NK-92 (cell line): ENCODE measurements around the gene FAM72D.
"Not testable (repeated sequence)": the region's sequence is repeated elsewhere in the genome, so short reads cannot be mapped to it uniquely, and the experiment has no call there.

Source experiments
- DNase-seq: peaks from one replicate; lab custom pipeline; 2025; ENCODE audit not compliant: unreplicated experiment; lab: John Stamatoyannopoulos, UW

Gene FAM72D

DNA sequence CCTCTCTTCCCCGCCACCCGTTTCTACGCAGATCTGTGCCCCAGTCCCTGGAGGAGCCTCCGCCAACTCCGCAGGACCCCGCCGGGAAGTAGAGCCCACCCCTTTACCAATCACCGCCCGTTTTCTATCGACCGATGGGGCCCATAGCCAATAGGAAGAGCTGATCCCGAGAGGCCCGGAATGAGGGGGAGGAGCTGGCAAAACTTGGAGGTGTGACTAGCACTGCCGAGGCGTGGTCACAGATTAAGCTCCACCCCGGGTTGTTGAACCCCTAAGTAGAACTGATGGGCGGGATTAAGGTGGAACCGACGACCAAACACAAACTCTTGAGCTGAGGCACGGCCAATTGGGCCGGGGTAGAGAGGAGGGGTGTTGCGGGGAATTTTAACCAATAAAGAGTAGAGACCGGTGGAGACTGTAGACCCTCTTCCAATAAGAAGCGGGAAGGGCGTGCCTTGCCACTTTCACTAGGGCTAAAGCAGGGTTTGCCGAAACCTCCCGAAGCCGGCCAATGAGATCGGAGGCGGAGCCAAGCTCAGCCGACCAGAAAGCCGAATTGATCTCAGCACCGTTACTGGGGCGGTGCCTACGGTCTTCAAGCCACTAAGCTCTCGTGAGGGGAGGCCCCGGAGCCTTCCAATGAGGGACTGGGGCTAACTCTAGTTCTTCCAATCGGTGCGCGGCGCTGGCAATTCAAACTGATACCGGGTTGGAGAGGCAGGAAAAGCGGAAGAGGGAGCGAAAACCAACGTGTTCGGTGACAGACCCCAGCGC lies at the start of gene FAM72D, which contains the start of gene SRGAP2B:
FAM72D (plus strand) TSS at position 691 of the 774 bp plus-strand sequence. CDS start 874 bp downstream, outside the sequence.
SRGAP2B (minus strand) TSS at position 45 of the 774 bp plus-strand sequence. CDS start 2,427 bp downstream, outside the sequence.
- not testable (repeated sequence) for DNase-seq

DNA sequence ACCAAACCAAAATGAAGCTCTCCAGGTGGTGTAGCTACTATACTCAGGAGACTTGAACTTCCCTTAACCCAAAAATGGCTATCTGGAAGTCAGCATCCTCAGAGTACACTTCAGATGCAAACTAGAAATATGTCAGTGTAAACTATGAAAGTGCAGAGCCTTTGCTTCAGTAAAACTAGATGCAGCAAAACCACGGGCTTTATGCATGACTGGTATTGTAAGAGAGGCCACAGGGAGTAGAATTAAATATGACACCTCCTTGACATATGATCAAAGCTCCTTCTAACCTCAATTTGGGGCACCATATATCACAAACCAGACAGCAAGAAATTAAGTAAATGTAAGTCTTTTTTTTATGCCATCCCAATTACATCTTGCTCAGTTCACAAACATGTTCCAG lies 48.2 kb upstream of the FAM72D start:
- DNase-seq: not testable (repeated sequence)

DNA sequence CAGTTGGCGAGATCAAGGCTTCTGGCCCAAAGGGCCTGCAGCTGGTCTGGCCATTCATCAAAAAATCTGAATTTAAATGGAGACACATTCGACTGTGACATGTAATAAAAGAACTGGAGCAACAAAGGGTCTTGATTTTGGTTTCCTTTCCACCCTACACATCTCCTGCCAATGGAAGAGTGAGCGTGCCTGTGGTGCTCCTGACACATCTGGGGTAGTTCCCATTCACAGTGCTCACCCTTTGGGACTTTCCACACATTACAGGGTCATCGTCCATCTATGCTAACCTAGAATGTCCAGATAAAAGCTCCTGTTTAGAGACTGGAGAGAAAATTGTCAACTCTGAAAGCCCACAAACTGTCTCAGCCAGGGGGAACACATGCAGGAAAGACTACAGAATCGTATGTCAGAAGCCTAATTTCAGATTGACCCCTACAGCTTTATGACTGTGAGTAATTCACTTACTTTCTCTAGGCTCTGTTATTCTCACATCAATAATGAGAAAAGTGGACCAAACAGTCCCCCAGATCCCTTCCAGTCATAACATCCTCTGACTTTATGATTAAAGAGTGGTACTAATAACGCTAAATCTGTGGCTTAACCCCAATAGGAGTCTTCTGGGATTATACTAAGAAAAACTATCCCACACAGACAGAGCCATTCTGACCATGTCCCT lies 47.5 kb upstream of the FAM72D start:
- DNase-seq: not testable (repeated sequence)

DNA sequence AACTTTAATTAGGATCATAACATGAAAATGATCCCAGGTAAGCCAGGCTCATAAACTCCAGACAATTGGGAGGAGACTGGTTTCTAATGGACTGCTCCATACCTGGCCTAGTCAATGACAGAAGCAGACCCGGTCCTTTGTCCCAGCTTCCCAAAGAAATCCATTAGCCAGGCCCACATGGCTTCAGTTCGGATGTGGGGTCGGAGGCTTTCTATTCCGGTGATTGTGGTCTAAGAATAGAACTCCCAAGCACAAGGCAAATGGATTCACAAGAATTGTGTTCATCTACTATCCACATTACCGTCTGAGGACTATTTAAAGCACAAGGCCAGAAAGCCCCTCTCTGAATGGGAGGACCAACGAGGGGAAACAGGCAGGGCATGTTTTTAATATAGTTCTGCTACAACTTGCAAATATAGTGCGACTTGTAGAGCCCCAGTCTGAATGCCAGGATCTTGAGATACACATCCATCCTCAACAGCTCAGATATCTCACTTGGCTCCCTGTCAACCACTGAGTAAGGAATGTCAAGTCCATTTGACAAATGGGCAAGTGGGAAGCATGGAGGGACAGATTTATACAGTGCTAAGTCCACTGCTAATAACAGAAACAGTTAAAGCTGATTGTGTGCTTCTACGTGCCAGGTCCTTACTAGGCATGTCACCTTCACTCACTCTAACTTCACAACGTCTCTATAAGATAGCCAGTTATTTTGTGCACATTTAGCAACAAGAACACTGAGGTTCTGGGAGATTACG lies 43.6 kb upstream of the FAM72D start:
- not testable (repeated sequence) for DNase-seq

DNA sequence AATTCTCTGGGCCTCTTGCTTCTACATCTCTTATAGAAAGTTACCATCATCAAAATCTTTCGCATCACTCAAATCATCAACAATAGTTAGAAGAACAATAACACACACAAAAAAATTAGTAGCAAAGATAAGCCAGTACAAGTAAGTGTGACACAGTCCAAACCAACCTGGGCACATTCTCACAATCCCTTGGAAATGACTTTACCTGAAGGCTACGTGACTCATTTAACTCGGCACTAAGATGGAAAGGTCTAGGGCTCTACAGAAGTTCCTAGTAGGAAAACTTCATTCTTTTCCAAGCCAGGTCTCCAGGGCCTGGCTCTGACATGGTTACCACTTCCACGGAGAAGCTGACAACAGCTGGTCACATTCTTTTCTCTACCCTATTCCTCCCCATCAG lies 42.3 kb upstream of the FAM72D start:
- DNase-seq: not testable (repeated sequence)

DNA sequence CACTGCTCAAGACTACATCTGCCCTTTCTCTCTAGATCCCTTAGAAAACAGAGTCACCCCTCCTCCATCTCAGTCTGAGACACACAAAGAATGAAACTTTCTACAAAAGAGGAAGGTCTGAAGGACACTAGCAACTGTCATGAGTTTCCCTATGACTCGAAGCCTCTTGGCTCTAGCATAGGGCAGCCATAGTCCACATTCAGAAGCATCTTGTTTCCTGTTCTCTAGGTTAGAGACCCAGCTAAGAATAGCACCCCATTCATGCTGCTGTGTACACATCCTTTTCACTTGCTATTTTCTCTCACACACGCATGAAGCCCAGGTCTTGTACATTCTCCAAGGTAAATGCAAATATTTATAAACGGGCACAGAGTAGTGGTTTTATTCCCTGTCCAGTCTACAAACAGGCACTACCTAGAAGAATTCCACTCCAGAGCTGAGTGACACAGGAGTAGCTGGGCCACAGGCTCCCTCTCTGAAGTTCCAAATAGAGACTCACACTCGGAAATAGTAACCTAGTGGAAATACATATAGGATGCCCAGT lies 40.5 kb upstream of the FAM72D start:
- DNase-seq: not testable (repeated sequence)

DNA sequence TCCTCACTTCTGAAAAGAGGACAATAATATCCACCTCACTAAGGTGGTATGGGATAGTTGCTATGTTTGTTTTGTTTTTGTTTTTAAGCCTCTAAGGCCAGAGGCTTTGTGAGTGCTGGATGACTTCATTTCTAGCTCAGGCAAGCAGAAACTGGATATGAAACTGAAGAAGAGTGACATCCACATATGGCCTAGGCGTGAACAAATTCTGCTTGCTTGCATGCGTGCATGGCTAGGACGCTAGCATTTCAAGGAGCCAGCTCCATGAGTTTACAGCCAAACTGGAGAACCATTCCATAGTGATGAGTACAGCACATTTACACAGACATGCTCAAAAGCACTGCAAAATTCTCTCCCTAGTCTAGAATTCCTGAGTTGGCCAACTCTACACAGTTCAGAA lies 37.6 kb upstream of the FAM72D start:
- not testable (repeated sequence) for DNase-seq

DNA sequence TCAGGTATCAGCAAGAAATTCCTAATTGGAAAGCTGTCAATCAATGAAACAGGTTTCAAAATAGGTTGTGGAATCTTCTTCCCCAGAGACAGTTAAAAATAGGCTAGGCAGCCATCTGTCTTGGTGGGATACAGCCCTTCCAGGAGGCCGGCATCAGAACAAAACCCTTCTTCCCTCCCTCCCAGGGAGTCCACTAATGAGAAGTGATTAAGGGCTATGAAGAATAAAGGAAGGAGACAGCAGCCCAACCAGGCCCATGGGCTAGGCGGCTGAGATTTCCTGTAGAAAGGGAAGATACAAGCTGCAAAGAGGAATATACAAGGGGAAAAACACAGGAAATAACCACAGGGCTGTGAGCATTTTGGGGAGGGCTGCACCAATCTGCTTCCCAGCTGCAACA lies 32.5 kb upstream of the FAM72D start:
- not testable (repeated sequence) for DNase-seq

DNA sequence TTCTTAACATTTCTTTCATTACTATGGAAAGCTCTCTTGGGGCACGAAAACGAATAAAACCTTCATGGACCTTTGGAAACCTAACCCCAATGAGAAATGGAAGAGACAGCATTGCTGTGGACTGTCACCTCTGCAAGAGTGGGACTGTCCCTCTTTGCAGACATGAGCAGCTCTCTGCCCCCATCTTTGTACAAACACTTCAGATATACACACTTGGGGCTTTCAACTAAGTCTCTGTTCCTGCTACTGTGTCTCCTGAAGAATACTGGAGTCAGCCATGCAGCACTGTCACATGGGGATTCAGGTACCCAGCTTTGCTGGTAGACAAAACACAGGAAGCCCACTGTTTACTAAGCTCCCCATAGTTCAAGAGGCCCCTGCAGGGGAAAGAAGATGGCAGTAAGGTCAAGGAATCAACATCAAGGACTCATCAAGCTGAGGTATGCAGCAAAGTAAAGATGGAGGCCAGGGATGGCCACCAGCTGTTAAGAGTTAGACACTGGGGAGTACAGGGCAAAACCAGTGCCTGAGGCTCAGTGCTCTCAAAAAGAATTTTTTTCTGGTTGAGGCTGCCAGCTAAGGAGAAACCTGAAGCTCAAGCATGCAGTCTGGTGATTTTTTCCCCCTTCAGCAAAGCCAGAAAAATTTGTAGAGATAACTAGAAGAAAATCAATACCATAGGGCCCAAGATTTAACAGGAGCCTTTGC lies 31.7 kb upstream of the FAM72D start:
- not testable (repeated sequence) for DNase-seq

DNA sequence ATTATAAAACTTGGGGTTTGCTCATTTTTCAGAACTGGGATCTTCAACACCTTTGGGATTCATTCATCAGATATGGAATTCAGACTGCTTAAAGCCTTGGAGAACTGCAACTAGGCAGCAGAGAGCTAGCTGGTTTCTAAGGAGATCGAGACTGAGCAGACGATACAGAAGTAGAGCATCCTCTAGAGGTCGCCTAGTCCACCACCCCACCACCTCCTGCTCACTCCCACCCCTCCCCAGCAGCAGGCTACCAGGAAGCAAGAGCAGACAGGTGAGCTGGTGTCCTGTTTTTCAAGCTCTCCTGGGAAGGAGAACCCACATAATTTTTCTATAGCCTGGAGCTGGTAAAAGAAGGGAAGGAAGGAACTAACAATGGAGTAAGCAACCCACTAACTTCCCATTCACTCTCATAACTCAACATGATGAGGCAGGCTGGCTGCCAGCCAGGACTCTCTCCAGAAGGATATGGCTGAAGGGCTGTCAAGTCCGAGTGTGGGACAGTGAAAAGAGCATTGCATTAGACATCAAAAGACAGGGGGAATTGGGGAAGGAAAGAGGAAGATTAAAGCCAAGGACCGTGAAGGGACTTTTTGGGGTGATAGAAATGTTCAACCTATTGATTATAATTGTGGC lies 30.5 kb upstream of the FAM72D start:
- DNase-seq: not testable (repeated sequence)

DNA sequence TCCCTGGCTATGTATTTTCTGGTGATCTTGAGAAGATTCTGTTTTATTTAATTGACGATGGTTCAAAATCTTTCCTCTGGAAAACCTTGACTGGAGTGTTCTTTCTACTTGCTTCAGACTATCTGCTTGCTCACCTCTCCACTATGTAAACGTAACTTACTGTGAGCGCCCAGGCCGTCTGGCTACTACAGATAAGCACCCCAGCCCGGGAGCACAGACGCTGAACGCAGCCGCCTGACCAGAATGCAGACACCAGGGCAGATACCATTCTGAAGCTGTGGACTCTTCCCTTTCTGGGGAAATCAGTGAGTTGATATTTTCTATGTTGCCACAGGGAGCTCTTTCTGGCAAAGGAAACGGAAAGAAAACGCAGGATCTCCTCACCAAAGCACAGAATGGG lies 29.3 kb upstream of the FAM72D start:
- DNase-seq: not testable (repeated sequence)

DNA sequence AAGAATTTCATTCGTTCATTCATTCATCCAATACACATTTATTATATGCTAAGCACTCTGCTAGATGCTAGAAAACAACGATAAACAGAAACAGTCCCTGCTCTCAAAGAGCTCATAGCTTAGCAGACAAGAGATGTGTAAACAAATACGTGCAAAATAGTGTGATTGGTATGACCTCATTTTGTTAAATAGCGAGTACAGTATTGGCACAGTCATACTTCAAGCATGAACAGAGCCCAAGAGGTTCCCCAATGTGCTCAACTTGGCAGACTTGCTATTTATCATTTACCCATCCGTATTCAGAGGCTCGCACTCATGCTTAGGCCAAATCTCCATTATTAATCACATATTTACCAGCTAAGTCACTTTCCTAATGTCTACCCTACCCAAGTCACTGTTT lies 24.2 kb upstream of the FAM72D start:
- not testable (repeated sequence) for DNase-seq

DNA sequence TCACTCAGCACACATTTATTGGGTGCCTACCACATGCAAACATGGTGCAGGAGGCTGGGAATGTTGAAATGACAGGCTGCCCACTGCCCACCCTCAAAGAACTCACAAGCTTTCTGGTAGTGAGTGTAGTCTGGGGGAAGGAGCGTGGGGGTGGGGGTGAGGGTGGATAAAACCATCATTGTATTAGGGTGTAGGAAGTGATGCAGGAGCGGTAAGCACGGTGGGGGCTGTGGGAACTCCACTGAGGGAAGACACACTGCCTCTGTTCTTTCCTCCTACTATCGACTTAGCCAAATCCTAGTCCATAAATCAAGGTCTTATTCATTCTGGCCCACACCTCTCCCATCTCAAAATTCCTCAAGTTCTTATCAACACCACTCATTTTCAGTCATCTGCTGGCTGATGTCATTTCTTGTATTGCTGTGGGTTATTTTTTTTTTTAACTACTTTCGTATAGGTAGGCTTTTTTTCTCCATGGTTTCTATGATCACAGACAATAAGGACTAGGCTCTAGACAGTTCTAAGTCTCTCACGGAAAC lies 21.7 kb upstream of the FAM72D start:
- not testable (repeated sequence) for DNase-seq

DNA sequence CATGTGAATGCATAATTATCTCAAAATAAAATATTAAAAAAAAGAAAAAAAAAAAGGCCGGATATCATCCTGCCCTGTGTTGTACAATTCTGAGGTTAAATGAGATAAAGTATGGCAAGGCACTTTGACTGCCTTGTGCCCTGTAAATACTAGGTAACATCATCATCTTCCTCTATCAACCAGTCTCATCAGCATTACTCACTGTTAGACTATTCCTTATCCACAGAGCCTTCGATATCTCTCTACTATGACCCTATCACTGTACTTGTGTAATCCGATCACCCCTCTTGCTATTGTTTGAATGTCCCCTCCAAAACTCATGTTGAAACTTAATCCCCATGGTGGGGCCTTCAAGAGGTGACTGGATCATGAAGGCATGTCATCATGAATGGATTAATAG lies 18.9 kb upstream of the FAM72D start:
- not testable (repeated sequence) for DNase-seq

DNA sequence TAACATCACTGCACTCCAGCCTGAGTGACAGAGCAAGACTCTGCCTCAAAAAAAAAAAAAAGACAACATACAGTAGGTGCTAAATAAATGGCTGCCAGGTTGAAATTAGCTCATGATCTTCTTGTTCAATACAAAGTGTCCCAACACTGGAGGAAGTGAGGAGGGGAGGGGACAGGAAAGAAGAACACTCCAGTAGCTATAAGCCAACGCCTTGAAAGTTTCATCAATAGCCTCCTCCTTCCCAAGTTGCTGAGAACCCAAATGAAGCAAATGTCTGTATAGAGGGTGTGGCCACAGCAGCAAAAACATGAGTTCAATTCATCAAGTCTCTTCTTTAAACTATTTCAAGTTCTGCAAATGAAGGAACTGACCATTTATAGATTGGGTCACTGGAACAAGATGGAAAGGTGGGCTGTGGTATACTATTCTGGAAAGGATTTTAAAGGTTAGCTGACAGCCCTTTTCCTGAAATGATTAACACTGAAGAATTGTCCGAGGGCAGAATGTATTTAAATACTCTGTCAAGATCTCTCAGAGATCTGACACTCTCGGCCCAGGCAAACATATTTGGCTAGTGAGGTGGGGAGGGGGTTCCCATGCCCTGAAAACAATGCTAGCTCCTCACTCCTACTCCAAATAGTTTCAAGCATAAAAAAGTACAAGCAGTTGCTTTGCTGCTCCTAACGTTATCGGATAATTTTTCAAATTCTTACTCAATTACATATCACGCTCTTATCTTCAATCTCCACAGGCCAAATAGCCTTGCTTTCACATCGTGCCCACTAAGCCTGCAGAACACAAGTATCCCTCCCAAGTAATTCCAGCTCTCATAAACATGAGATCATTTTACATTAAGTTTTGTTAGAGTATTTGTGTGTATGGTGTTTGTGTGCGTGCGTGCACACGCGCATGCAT lies 17.6 kb upstream of the FAM72D start:
- DNase-seq: not testable (repeated sequence)

DNA sequence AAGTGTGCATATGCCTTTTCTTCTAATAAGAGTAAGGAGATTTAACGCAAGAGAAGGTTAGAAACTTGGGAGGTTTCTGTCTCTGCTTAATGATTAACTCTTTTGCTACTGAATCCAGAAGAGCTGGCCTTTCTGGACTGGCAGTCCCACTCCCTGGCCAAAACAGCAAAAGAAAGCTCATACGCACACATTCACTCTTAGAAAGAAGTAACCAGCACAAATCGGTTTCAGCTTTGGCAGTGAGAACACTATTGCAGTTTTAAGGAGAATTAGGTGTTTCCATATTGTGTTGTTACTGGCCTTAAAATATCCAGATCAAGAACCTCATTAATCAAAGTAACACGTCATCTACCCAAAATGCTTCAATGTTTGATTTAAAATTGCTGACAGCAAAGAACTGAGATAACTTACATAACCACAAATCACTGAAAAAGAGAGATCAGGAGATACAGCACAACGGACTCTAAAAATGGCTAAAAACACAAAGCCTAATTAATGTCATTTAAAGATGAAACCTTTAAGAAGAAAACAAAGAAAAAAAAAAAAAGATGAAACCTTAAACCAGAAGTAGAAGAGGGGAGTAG lies 16.9 kb upstream of the FAM72D start:
- not testable (repeated sequence) for DNase-seq

DNA sequence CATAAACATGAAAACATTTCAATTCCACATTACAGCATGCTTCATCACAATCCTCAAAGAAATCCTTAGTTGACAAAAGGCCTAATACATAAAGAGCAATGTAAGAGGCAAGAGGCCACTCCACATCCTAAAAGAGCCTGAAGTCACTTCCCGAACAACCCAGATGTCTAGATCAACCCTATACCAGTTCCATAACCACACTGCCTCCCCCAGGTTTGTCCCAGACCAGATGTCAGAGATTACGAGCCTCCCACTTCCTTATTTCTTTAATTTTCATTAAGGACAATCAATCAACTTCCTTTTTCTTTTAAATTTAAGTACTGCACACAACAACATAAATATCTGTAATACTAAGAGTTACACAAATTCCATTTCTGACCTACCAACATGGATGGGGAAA lies 16.0 kb upstream of the FAM72D start:
- not testable (repeated sequence) for DNase-seq

DNA sequence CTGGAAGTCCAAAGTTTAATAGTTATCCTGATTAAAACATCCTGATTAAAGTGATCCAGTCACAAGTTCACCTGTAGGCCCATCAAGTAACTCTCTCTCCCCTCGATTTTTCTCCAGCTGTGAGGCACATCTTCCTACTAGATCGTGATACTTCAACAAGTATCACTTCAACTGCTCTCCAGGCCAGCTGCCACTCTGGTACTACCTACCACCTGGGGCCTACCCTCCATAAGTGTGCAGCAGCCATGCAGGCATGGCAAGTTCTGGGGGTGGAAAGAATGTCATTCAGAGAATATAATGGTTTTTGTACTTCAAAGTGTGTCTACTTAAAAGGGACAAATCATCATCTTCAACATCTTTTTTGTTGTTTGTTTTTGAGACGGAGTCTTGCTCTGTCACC lies 15.6 kb upstream of the FAM72D start:
- DNase-seq: not testable (repeated sequence)
